Neutrophil (primary cell): Measurements from ENCODE around the gene RPTOR.

Source experiments
- H3K27ac ChIP-seq: fragments of 200-600 bp; sonication (generic); 2 replicates; pipeline ENCODE4 v1.5.1; 2016; ENCODE audit warnings: mild to moderate bottlenecking, moderate library complexity
- H3K27me3 ChIP-seq: fragments of 200-600 bp; sonication (generic); 2 replicates; pipeline ENCODE4 v1.6.0; 2016; ENCODE audit warnings: mild to moderate bottlenecking
- H3K36me3 ChIP-seq: fragments of 200-600 bp; sonication (generic); 2 replicates; pipeline ENCODE4 v1.5.1; 2017
- H3K4me1 ChIP-seq, 2 experiments: fragments of 200-600 bp in 1 of 2; sonication (generic) in 1 of 2; 1 replicate in 1 of 2; 2 replicates in 1 of 2; pipeline versions ENCODE4 v1.5.1 to v1.6.1; 2013 to 2016; ENCODE audit warnings: low read depth in 1 of 2, low read length in 1 of 2, mild to moderate bottlenecking in 1 of 2, moderate library complexity in 1 of 2; ENCODE audit not compliant: control insufficient read depth in 1 of 2, insufficient read depth in 1 of 2
- H3K4me3 ChIP-seq, 2 experiments: fragments of 200-600 bp in 1 of 2; sonication (generic) in 1 of 2; 1 replicate in 1 of 2; 2 replicates in 1 of 2; pipeline ENCODE4 v1.5.1; 2013 to 2016; ENCODE audit warnings: low read depth in 1 of 2, low read length in 1 of 2, mild to moderate bottlenecking in 1 of 2, moderate library complexity in 1 of 2
- H3K9me3 ChIP-seq: fragments of 200-600 bp; sonication (generic); 2 replicates; pipeline ENCODE4 v1.5.1; 2016
- TF ChIP-seq, protein P1 (sequence below): fragments of 200-600 bp; sonication (generic); IDR thresholded peaks from 2 replicates; pipeline ENCODE4 v1.5.1; 2016; ENCODE audit warnings: antibody characterized with exemption

Gene RPTOR

DNA sequence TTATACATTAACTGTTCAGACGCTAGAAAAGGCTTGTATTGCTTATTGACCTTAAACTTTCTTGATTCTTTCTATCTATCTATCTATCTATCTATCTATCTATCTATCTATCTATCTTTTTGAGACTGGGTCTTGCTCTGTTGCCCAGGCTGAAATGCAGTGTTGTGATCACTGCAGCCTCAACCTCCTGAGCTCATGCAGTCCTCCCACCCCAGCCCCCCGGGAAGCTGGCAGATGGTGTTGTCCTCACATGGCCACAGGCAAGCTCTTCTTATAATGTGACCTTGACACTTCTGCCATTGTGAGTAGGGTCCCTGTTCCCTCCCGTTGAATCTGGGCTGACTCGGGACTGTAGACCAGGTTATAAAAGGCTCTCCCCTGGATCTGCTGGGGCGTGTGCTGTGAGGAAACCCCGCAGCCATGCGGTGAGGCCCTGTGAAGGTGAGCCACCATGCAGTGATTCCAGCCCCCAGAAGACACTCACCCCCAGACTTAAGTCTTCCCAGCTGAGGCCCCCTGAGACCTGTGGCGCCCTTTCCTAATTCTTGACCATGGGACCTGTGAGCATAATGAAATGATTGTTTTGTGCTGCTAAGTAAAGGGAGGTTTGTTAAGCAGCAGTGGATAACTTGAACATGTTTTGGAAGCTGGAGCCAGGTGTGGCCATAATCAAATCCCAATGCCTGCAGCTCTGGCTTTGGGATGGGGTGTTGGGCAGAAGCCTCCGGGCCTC is 54.3 kb downstream of the RPTOR start:
- Histone ChIP-seq H3K27ac (no peak overlapping the region), H3K27me3 (no peaks in the 10 kb centered on the region), H3K9me3 (no peaks in the 10 kb centered on the region), H3K4me3 (no peak overlapping the region), H3K4me1 (peaks cover 33 to 44% of the 10 kb centered on the region in 2 experiments), H3K36me3 (no peaks in the 10 kb centered on the region)
- TF ChIP-seq, protein P1, sequence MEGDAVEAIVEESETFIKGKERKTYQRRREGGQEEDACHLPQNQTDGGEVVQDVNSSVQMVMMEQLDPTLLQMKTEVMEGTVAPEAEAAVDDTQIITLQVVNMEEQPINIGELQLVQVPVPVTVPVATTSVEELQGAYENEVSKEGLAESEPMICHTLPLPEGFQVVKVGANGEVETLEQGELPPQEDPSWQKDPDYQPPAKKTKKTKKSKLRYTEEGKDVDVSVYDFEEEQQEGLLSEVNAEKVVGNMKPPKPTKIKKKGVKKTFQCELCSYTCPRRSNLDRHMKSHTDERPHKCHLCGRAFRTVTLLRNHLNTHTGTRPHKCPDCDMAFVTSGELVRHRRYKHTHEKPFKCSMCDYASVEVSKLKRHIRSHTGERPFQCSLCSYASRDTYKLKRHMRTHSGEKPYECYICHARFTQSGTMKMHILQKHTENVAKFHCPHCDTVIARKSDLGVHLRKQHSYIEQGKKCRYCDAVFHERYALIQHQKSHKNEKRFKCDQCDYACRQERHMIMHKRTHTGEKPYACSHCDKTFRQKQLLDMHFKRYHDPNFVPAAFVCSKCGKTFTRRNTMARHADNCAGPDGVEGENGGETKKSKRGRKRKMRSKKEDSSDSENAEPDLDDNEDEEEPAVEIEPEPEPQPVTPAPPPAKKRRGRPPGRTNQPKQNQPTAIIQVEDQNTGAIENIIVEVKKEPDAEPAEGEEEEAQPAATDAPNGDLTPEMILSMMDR = no peak

- Histone ChIP-seq H3K4me1 (peaks cover 30 to 39% of the 10 kb centered on the region in 2 experiments), H3K9me3 (no peaks in the 10 kb centered on the region), H3K27ac (no peak overlapping the region), H3K36me3 (no peaks in the 10 kb centered on the region), H3K4me3 (no peak overlapping the region), H3K27me3 (no peaks in the 10 kb centered on the region)
- TF ChIP-seq, protein P1 = no peak
Measured at GRCh38 chr17:80599546-80600305, 55.1 kb downstream of the RPTOR start.

DNA sequence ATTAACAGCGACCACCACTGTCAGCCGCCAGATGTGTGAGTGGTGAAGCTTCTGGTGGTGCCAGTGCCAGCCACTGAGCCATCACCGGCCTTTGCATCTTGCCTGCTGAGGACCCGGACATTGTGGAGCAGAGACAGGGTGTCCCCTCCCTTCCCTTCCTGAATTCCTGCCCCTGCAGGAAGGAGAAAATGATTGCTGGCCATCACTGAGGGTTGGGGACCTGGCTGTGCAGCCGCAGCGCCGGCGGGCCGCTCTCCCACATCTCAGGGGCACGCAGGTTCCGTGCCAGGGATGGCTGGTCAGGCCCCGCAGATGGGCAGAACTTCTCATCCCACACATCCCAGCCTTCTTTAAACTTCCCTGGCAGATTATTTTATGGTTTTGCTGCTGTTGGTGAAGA is 56.5 kb downstream of the RPTOR start:
- Histone ChIP-seq H3K27ac (no peak overlapping the region), H3K36me3 (no peaks in the 10 kb centered on the region), H3K27me3 (no peaks in the 10 kb centered on the region), H3K4me1 (peaks cover 28 to 34% of the 10 kb centered on the region in 2 experiments), H3K9me3 (no peaks in the 10 kb centered on the region), H3K4me3 (no peak overlapping the region)
- TF ChIP-seq, protein P1 = no peak

- Histone ChIP-seq H3K27ac (no peak overlapping the region), H3K4me1 (peaks cover 21 to 23% of the 10 kb centered on the region in 2 experiments), H3K4me3 (no peak overlapping the region), H3K27me3 (no peaks in the 10 kb centered on the region), H3K9me3 (no peaks in the 10 kb centered on the region), H3K36me3 (no peaks in the 10 kb centered on the region)
- TF ChIP-seq, protein P1 = no peak
Measured at GRCh38 chr17:80603396-80603795, 58.8 kb downstream of the RPTOR start.

- H3K27ac ChIP-seq = no peak overlapping the region
- peaks cover 20 to 21% of the 10 kb centered on the region in 2 experiments for H3K4me1 ChIP-seq
- no peaks in the 10 kb centered on the region for H3K9me3 ChIP-seq
- H3K27me3 ChIP-seq = no peaks in the 10 kb centered on the region
- no peaks in the 10 kb centered on the region for H3K36me3 ChIP-seq
- TF ChIP-seq, protein P1 = no peak
- H3K4me3 ChIP-seq = no peak overlapping the region
Measured at GRCh38 chr17:80604009-80604669, 59.5 kb downstream of the RPTOR start.
